Stimulated activated naive CD8-positive, alpha-beta T cell treated with anti-CD3 and anti-CD28 coated beads, Interleukin-15, amount 100 ng/mL, for 72 hours (primary cell): ENCODE data around the gene RBM23.
A peak's percentile ranks its signal among the peaks of the same experiment; 100 is the strongest.

Experiments
- ATAC-seq: fragments of 150-1000 bp; cut with Tn5 transposase; 2 replicates; pipeline ENCODE4 v1.10.0; 2021; ENCODE audit warnings: mild to moderate bottlenecking, moderate library complexity
- DNase-seq, 2 donors: peaks; one replicate each; pipeline ENCODE4 v3.0.0; 2021 to 2022
- H3K27ac Mint-ChIP-seq, 2 donors: one replicate each; pipeline ENCODE4 v1.8.0; 2022; ENCODE audit warnings: mild to moderate bottlenecking in 2 of 2, mixed read lengths in 2 of 2, moderate library complexity in 2 of 2
- H3K27me3 Mint-ChIP-seq: one replicate; pipeline ENCODE4 v1.8.0; 2022; ENCODE audit warnings: mixed read lengths
- H3K4me1 Mint-ChIP-seq: one replicate; pipeline ENCODE4 v1.8.0; 2022; ENCODE audit warnings: mild to moderate bottlenecking, mixed read lengths
- H3K4me3 Mint-ChIP-seq, 2 donors: one replicate each; pipeline ENCODE4 v1.8.0; 2022; ENCODE audit warnings: mild to moderate bottlenecking in 2 of 2, mixed read lengths in 2 of 2, moderate library complexity in 1 of 2
- H3K9me3 Mint-ChIP-seq, 2 donors: one replicate each; pipeline ENCODE4 v1.8.0; 2022; ENCODE audit warnings: mixed read lengths in 2 of 2

RBM23 gene

GRCh38 chr14:22850944-22851764 lies 67.8 kb downstream of the RBM23 start:
- DNase-seq, result peak in 1 of 2 donors; percentile 67
- peak; percentile 64 for ATAC-seq
- H3K27me3 Mint-ChIP-seq, result peaks cover 41% of the 10 kb centered on the region
- H3K4me3 Mint-ChIP-seq, result no peak overlapping the region
- H3K9me3 Mint-ChIP-seq, result no peaks in the 10 kb centered on the region
- peaks cover 42% of the 10 kb centered on the region for H3K4me1 Mint-ChIP-seq
- peak overlapping the region in 1 of 2 donors; percentile 40 for H3K27ac Mint-ChIP-seq

- H3K27ac Mint-ChIP-seq, result no peak overlapping the region
- no peaks in the 10 kb centered on the region for H3K9me3 Mint-ChIP-seq
- no peak for ATAC-seq
- DNase-seq, result no peak
- peaks cover 52% of the 10 kb centered on the region for H3K27me3 Mint-ChIP-seq
- H3K4me1 Mint-ChIP-seq, result peaks cover 32% of the 10 kb centered on the region
- H3K4me3 Mint-ChIP-seq, result no peak overlapping the region
These were observed 69.6 kb downstream of the RBM23 start for GRCh38 chr14:22849212-22849819.

GRCh38 chr14:22848351-22849164 lies 70.4 kb downstream of the RBM23 start:
- Mint-ChIP-seq H3K4me3 (no peak overlapping the region), H3K9me3 (no peaks in the 10 kb centered on the region), H3K27me3 (peaks cover 52% of the 10 kb centered on the region), H3K4me1 (peaks cover 30% of the 10 kb centered on the region), H3K27ac (peak overlapping the region in 1 of 2 donors; percentile 95)
- no peak for DNase-seq
- no peak for ATAC-seq

- Mint-ChIP-seq H3K27me3 (peaks cover 52% of the 10 kb centered on the region), H3K9me3 (no peaks in the 10 kb centered on the region), H3K27ac (no peak overlapping the region), H3K4me3 (no peak overlapping the region), H3K4me1 (peaks cover 22% of the 10 kb centered on the region)
- no peak for ATAC-seq
- DNase-seq, result no peak
These were observed 71.1 kb downstream of the RBM23 start for GRCh38 chr14:22847661-22848341.

GRCh38 chr14:22846811-22847307 lies 72.1 kb downstream of the RBM23 start:
- no peak overlapping the region for H3K4me3 Mint-ChIP-seq
- peaks cover 19% of the 10 kb centered on the region for H3K4me1 Mint-ChIP-seq
- peak overlapping the region in 1 of 2 donors; percentile 38 for H3K27ac Mint-ChIP-seq
- DNase-seq (no peak), ATAC-seq (no peak)
- no peaks in the 10 kb centered on the region for H3K9me3 Mint-ChIP-seq
- peaks cover 52% of the 10 kb centered on the region for H3K27me3 Mint-ChIP-seq

GRCh38 chr14:22845821-22846625 lies 72.9 kb downstream of the RBM23 start:
- DNase-seq, result no peak
- peaks cover 10% of the 10 kb centered on the region for H3K4me1 Mint-ChIP-seq
- peaks cover 56% of the 10 kb centered on the region for H3K27me3 Mint-ChIP-seq
- no peak overlapping the region for H3K27ac Mint-ChIP-seq
- H3K9me3 Mint-ChIP-seq, result no peaks in the 10 kb centered on the region
- ATAC-seq, result no peak
- no peak overlapping the region for H3K4me3 Mint-ChIP-seq

GRCh38 chr14:22845103-22845394 lies 73.9 kb downstream of the RBM23 start:
- H3K27me3 Mint-ChIP-seq, result peaks cover 64% of the 10 kb centered on the region
- no peak overlapping the region for H3K4me3 Mint-ChIP-seq

GRCh38 chr14:22844221-22845102 lies 74.5 kb downstream of the RBM23 start:
- Mint-ChIP-seq H3K27ac (no peak overlapping the region), H3K4me1 (peaks cover 10% of the 10 kb centered on the region), H3K27me3 (peaks cover 60% of the 10 kb centered on the region), H3K9me3 (no peaks in the 10 kb centered on the region), H3K4me3 (no peak overlapping the region)
- no peak for DNase-seq
- no peak for ATAC-seq

More at GRCh38 chr14:22845103-22845394, 73.9 kb downstream of the RBM23 start:
- no peak for ATAC-seq
- DNase-seq, result no peak
- Mint-ChIP-seq H3K9me3 (no peaks in the 10 kb centered on the region), H3K27ac (no peak overlapping the region), H3K4me1 (peaks cover 10% of the 10 kb centered on the region)
